ENCODE results near the gene EFCAB14. TPM values are rescaled to one million over a fixed set of nuclear protein-coding genes. Genes with fewer than 3 reads are reported as not detected.
A peak's percentile ranks its signal among the peaks of the same experiment; 100 is the strongest.
"Not testable (repeated sequence)": the region's sequence is repeated elsewhere in the genome, so short reads cannot be mapped to it uniquely, and the experiment has no call there.

Gene EFCAB14
- total RNA-seq, 1 donor from 2014 or later = 41.5 TPM

- TF ChIP-seq, protein P1, sequence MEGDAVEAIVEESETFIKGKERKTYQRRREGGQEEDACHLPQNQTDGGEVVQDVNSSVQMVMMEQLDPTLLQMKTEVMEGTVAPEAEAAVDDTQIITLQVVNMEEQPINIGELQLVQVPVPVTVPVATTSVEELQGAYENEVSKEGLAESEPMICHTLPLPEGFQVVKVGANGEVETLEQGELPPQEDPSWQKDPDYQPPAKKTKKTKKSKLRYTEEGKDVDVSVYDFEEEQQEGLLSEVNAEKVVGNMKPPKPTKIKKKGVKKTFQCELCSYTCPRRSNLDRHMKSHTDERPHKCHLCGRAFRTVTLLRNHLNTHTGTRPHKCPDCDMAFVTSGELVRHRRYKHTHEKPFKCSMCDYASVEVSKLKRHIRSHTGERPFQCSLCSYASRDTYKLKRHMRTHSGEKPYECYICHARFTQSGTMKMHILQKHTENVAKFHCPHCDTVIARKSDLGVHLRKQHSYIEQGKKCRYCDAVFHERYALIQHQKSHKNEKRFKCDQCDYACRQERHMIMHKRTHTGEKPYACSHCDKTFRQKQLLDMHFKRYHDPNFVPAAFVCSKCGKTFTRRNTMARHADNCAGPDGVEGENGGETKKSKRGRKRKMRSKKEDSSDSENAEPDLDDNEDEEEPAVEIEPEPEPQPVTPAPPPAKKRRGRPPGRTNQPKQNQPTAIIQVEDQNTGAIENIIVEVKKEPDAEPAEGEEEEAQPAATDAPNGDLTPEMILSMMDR (conservative IDR thresholded peaks at IDR 0.05; ENCODE audit: low read depth, low read length) = no peak
- no peak overlapping the region for H3K4me3 ChIP-seq (ENCODE audit: low read depth, low read length)
- DNase-seq (ENCODE audit: low read depth) = no peak
Observed at GRCh38 chr1:46721686-46722205, 2.8 kb upstream of the EFCAB14 start.

GRCh38 chr1:46721204-46721603 lies 2.3 kb upstream of the EFCAB14 start:
- no peak for DNase-seq (ENCODE audit: low read depth)
- no peak overlapping the region for H3K4me3 ChIP-seq (ENCODE audit: low read depth, low read length)
- TF ChIP-seq, protein P1 (conservative IDR thresholded peaks at IDR 0.05; ENCODE audit: low read depth, low read length) = no peak

DNA sequence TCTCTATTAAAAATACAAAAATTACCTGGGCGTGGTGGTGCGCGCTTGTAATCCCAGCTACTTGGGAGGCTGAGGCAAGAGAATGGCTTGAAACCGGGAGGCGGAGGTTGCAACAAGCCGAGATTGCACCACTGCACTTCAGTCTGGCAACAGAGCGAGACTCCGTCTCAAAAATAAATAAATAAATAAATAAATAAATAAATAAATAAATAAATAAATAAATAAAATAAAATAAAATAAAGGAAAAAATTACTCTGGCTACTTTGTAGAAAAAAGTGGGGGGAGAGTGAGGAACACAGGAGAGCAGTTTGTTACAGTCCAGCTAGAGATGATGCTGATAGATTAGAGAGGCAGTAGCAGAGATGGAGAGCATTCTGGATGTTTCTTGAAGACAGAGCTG lies 1.4 kb upstream of the EFCAB14 start:
- not testable (repeated sequence) for DNase-seq (ENCODE audit: low read depth)

GRCh38 chr1:46719689-46720088 lies 775 bp upstream of the EFCAB14 start:
- peak overlapping the region; percentile 94 for H3K4me3 ChIP-seq (ENCODE audit: low read depth, low read length)
- DNase-seq (ENCODE audit: low read depth) = no peak
- TF ChIP-seq, protein P1 (conservative IDR thresholded peaks at IDR 0.05; ENCODE audit: low read depth, low read length) = no peak

More for the DNA sequence above, 1.4 kb upstream of the EFCAB14 start:
- H3K4me3 ChIP-seq (ENCODE audit: low read depth, low read length) = not testable (repeated sequence)

DNA sequence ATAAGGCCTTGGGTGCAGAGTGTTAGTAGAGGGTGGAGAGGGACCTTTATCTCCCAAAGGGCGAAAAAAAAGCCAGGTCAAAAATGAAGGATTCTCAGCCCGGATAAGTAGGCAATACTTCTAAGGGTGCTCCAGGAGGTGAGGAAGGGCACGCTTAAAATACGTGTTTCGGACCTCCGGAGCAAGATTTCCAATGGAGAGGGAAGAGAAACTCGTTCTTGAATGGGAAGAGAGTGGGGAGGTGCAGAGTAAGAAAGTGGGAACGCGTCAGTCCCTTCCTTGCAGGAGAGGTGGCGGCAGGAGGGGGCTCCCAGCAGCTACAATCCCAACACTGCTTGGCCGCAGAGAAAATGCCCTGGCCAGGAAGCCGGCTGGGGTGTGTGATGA lies 581 bp downstream of the EFCAB14 start:
- peak overlapping the region; percentile 94 for H3K4me3 ChIP-seq (ENCODE audit: low read depth, low read length)
- TF ChIP-seq, protein P1 (conservative IDR thresholded peaks at IDR 0.05; ENCODE audit: low read depth, low read length) = no peak
- DNase-seq (ENCODE audit: low read depth) = no peak

GRCh38 chr1:46717654-46718053 lies 1.3 kb downstream of the EFCAB14 start:
- TF ChIP-seq, protein P1 (conservative IDR thresholded peaks at IDR 0.05; ENCODE audit: low read depth, low read length) = no peak
- peak overlapping the region; percentile 94 for H3K4me3 ChIP-seq (ENCODE audit: low read depth, low read length)
- no peak for DNase-seq (ENCODE audit: low read depth)

DNA sequence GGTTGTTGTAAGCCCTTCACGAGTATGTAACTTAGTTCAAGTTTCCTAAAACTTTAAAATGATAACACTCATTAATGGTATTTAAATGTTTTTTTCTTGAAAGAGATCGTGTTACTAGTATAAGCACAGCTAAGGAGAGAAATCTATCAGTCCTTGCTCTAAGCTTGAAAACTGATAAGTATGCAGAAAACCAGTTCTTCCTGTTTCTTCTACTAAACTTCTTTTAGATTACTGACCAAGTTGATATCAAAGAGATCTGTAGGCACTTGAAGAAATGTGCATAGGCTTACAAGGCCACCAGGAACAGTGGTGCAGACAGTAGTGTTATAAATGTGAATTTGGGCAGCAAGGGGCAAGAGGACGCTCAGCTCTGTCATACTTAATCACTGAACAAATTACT lies 3.9 kb downstream of the EFCAB14 start:
- no peak overlapping the region for H3K4me3 ChIP-seq (ENCODE audit: low read depth, low read length)
- TF ChIP-seq, protein P1 (conservative IDR thresholded peaks at IDR 0.05; ENCODE audit: low read depth, low read length) = no peak
- no peak for DNase-seq (ENCODE audit: low read depth)
